Hematopoietic multipotent progenitor cell treated with erythropoietin and hydrocortisone succinate and interleukin-3 and kit ligand, for 17 days (in vitro differentiated cells): ENCODE data around the gene SFMBT1.

Source experiments
- DNase-seq: peaks from one replicate; pipeline ENCODE4 v3.0.0-alpha.2; 2015; ENCODE audit warnings: low spot score

SFMBT1 gene

GRCh38 chr3:52986938-52987337, 58.9 kb downstream of the SFMBT1 start:
- peak; percentile 32 for DNase-seq

- DNase-seq, result no peak
These were observed 59.8 kb downstream of the SFMBT1 start for GRCh38 chr3:52986049-52986448.

DNA sequence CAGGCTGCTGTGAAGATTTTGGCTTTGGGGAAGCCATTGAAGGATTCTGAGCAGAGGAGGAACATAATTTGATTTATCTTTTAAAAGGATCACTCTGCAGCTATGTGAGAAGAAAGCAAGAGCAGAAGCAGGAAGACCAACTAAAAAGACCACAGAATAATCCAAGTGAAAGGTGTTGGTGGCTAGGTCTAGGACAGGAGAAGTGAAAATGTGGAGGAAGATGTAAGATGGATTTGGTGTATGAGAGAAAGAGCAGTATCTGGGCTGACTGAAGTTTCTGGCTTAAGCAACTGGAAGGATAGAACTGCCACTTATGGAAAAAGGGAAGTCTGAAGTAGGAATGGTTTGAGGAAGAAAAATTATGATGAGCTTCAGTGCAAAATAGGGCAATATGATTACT, 62.0 kb downstream of the SFMBT1 start:
- DNase-seq, result no peak

GRCh38 chr3:52983336-52983807, 62.5 kb downstream of the SFMBT1 start:
- no peak for DNase-seq

DNA sequence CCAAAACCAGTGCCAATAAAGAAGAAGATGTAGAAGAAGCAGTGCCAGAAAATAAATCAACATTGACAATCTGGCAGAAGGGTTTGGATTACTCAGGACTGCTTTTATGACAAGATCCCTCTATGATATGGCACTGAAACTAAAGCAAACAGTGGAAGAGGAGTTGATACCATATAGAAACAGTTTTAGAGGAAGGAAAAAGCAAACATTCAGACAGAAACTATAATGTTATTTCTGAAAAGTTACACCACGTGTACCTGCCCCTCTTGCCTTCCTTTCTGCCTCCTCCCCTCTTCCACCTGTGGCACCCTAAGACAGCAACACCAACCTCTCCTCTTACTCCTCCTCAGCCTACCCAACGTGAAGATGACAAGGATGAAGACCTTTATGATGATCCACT, 63.0 kb downstream of the SFMBT1 start:
- DNase-seq, result no peak

GRCh38 chr3:52979190-52979983, 66.5 kb downstream of the SFMBT1 start:
- no peak for DNase-seq

GRCh38 chr3:52978109-52978754, 67.6 kb downstream of the SFMBT1 start:
- DNase-seq, result no peak

GRCh38 chr3:52973806-52974205, 72.1 kb downstream of the SFMBT1 start:
- DNase-seq, result no peak

GRCh38 chr3:52971895-52972294, 74.0 kb downstream of the SFMBT1 start:
- no peak for DNase-seq

GRCh38 chr3:52967398-52967797, 78.5 kb downstream of the SFMBT1 start:
- no peak for DNase-seq

DNA sequence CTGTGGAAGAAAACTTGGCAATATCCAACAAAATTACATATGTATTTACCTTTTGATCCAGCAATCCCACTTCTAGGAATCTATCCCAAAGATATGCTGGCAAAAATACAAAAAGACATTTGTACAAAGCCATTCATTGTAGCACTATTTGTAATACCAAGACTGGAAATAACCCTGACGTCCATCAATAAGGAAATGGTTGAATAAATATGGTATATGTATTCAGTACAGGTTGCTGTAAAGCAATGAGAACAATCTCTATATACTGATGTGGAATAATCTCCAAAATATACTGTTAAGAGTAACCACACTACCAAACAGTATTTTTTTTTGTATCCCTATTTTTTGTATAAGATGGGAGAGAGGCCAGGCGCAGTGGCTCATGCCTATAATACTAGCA, 83.7 kb downstream of the SFMBT1 start:
- no peak for DNase-seq

- no peak for DNase-seq
These were observed 86.1 kb downstream of the SFMBT1 start for GRCh38 chr3:52959773-52960172.

GRCh38 chr3:52939600-52939999, 106.3 kb downstream of the SFMBT1 start:
- no peak for DNase-seq

DNA sequence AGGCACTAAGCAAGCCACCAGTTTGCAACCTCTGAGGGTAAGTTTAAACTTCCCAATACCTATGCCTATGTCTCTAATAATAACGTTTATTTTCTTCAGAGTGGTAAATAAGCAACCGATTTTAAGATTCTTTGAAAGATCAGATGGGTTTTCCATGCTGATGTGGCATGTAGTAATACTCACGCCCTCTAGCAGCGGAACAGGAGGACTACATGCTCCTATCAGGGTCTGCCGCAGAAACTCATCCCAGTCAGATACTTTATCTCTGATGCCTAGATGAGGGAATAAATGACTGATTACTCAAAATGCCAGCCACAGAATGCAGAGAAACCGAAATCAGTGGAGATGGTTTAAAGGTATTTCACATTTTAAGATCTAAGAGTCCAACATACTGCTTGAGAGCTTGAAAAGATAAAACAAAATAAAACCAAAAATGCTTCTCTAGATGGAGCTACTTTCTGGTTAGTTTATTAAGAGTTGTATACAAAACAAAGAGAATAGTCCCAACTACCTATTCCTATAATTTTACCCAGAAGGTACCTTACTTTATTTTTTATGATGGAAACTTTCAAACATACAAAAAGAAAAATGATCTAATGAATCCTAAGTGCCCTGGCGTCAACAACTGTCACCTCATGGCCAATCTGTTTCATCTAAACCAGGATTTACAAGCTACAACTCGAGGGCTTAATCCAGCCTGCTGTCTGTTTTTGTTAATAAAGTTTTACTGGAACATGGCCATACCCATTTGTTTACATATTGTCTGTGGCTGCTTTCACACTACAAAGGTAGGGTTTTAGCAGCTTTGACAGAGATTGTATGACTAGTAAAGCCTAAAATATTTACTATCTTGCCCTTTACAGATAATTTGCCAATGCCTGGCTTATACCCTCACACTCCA, 111.0 kb downstream of the SFMBT1 start:
- DNase-seq, result peak; percentile 67

GRCh38 chr3:52931889-52932288, 114.0 kb downstream of the SFMBT1 start:
- no peak for DNase-seq

- DNase-seq, result no peak
These were observed 114.5 kb downstream of the SFMBT1 start for GRCh38 chr3:52931328-52931727.

- no peak for DNase-seq
These were observed 115.1 kb downstream of the SFMBT1 start for GRCh38 chr3:52930748-52931147.

- no peak for DNase-seq
These were observed 119.3 kb downstream of the SFMBT1 start for GRCh38 chr3:52926554-52926953.

GRCh38 chr3:52925405-52926313, 120.2 kb downstream of the SFMBT1 start:
- no peak for DNase-seq

- no peak for DNase-seq
These were observed 121.9 kb downstream of the SFMBT1 start for GRCh38 chr3:52923963-52924362.

DNA sequence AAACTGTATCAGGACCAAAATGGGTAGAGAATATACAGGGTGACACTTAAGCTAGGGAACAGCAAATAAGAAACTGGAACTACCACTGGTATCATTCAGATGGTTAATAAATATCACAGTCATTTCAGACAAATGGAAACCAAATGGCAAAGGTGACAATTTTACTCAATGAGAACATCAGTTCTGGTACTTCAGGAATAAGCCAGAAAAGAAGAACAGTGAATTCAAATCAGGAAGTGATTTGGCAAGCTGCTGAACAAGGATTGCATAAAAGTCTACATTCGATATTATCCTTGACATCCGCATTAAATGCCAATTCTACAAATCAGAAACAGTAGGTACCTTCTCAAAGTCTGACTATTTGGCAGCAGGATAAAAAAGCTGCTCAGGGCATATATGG, 125.0 kb downstream of the SFMBT1 start:
- DNase-seq, result no peak
